Lower lobe of right lung (tissue), 2 donors: ENCODE measurements around the gene BABAM2. TPM values are rescaled to one million over a fixed set of nuclear protein-coding genes. Genes with fewer than 3 reads are reported as not detected.

Experiments used
- ATAC-seq, 2 donors: fragments of 200-7000 bp; cut with Tn5 transposase; one replicate each; pipeline ENCODE4 v1.9.1; 2020 to 2022; ENCODE audit warnings: mild to moderate bottlenecking in 2 of 2, moderate library complexity in 2 of 2
- DNase-seq: peaks from one replicate; pipeline ENCODE4 v3.0.0-alpha.2; 2020
- H3K27ac ChIP-seq: fragments of 200-600 bp; one replicate; pipeline ENCODE4 v1.8.0; 2022
- H3K27me3 ChIP-seq: fragments of 200-600 bp; one replicate; pipeline ENCODE4 v1.8.0; 2022; ENCODE audit warnings: low read depth
- H3K36me3 ChIP-seq: fragments of 200-600 bp; one replicate; pipeline ENCODE4 v1.8.0; 2022; ENCODE audit warnings: mild to moderate bottlenecking
- H3K4me1 ChIP-seq: fragments of 200-600 bp; one replicate; pipeline ENCODE4 v1.8.0; 2022
- H3K4me3 ChIP-seq: fragments of 200-600 bp; one replicate; pipeline ENCODE4 v1.8.0; 2022; ENCODE audit warnings: mild to moderate bottlenecking
- H3K9me3 ChIP-seq: fragments of 200-600 bp; one replicate; pipeline ENCODE4 v1.8.0; 2022
- CTCF ChIP-seq: fragments of 200-600 bp; IDR thresholded peaks from one replicate; pipeline ENCODE4 v1.8.0; 2022; ENCODE audit warnings: antibody characterized with exemption, mild to moderate bottlenecking
- intact Hi-C: fragments of 100-400 bp; cut with DNase I; formaldehyde crosslinking; loops from one replicate; pipeline ENCODE4 v1.11.0; 2022
- total RNA-seq: library from RNA; stranded (reverse); fragmentation: NEBNext Ultra II Directional; extraction: Animal tissue kit (Norgen Biotek cat#: 25700); gene quantifications from one replicate; pipeline ENCODE4 v1.2.1, GENCODE V29; 2021
- donor health status: DM: no; HTN: yes; CAD: no; lungs with severe emphysema.

BABAM2 gene
- total RNA-seq, 1 donor from 2014 or later = 39.5 TPM

- Histone ChIP-seq H3K27ac (no peak overlapping the region), H3K4me3 (no peak overlapping the region), H3K27me3 (no peaks in the 10 kb centered on the region), H3K36me3 (no peaks in the 10 kb centered on the region), H3K4me1 (no peaks in the 10 kb centered on the region), H3K9me3 (no peaks in the 10 kb centered on the region)
- intact Hi-C loops = no loop called here
- no peak for DNase-seq
- no peak for TF ChIP-seq CTCF
- no peak for ATAC-seq
Measured at GRCh38 chr2:28067602-28068001, 177.1 kb downstream of the BABAM2 start.

GRCh38 chr2:28068088-28068487 is 177.6 kb downstream of the BABAM2 start:
- ATAC-seq = no peak
- no peak for TF ChIP-seq CTCF
- DNase-seq = no peak

GRCh38 chr2:28068527-28068926 is 178.0 kb downstream of the BABAM2 start:
- Histone ChIP-seq H3K4me3 (no peak overlapping the region), H3K27ac (no peak overlapping the region), H3K9me3 (no peaks in the 10 kb centered on the region), H3K36me3 (no peaks in the 10 kb centered on the region), H3K27me3 (no peaks in the 10 kb centered on the region), H3K4me1 (no peaks in the 10 kb centered on the region)
- TF ChIP-seq CTCF = no peak
- no peak for ATAC-seq
- no peak for DNase-seq
- intact Hi-C loops = no loop called here

More at GRCh38 chr2:28068088-28068487, 177.6 kb downstream of the BABAM2 start:
- Histone ChIP-seq H3K36me3 (no peaks in the 10 kb centered on the region), H3K4me1 (no peaks in the 10 kb centered on the region), H3K27me3 (no peaks in the 10 kb centered on the region), H3K27ac (no peak overlapping the region), H3K9me3 (no peaks in the 10 kb centered on the region), H3K4me3 (no peak overlapping the region)
- intact Hi-C loops = no loop called here

GRCh38 chr2:28071221-28071620 is 180.7 kb downstream of the BABAM2 start:
- Histone ChIP-seq H3K9me3 (no peaks in the 10 kb centered on the region), H3K4me3 (no peak overlapping the region), H3K27me3 (no peaks in the 10 kb centered on the region), H3K36me3 (no peaks in the 10 kb centered on the region), H3K4me1 (no peaks in the 10 kb centered on the region), H3K27ac (no peak overlapping the region)
- DNase-seq = no peak
- intact Hi-C loops = no loop called here
- no peak for TF ChIP-seq CTCF
- ATAC-seq = no peak

- Histone ChIP-seq H3K27ac (no peak overlapping the region), H3K36me3 (no peaks in the 10 kb centered on the region), H3K27me3 (no peaks in the 10 kb centered on the region), H3K9me3 (no peaks in the 10 kb centered on the region), H3K4me1 (no peaks in the 10 kb centered on the region), H3K4me3 (no peak overlapping the region)
- intact Hi-C loops = no loop called here
- no peak for DNase-seq
- no peak for ATAC-seq
- no peak for TF ChIP-seq CTCF
Measured at GRCh38 chr2:28074137-28074536, 183.6 kb downstream of the BABAM2 start.

- Histone ChIP-seq H3K27me3 (no peaks in the 10 kb centered on the region), H3K36me3 (no peaks in the 10 kb centered on the region), H3K27ac (no peak overlapping the region), H3K4me3 (no peak overlapping the region), H3K4me1 (peaks cover 10% of the 10 kb centered on the region), H3K9me3 (no peaks in the 10 kb centered on the region)
- intact Hi-C loops = no loop called here
- ATAC-seq (no peak), DNase-seq (no peak)
- TF ChIP-seq CTCF = no peak
Measured at GRCh38 chr2:28080911-28081310, 190.4 kb downstream of the BABAM2 start.
